Sigmoid colon (tissue), 7 donors: ENCODE data around the gene DNAJA3. TPM values are rescaled to one million over a fixed set of nuclear protein-coding genes. Genes with fewer than 3 reads are reported as not detected.

Experiments
- DNase-seq: peaks from one replicate; pipeline ENCODE4 v3.0.0-alpha.2; 2019
- H3K27ac ChIP-seq, 4 donors: fragments of 200-600 bp; sonication (generic); one replicate each; pipeline ENCODE4 v1.5.1; 2016 to 2019; ENCODE audit warnings: mild to moderate bottlenecking in 1 of 4
- H3K27me3 ChIP-seq, 3 donors: fragments of 200-600 bp; sonication (generic); one replicate each; pipeline ENCODE4 v1.5.1; 2019; ENCODE audit warnings: mild to moderate bottlenecking in 1 of 3
- H3K36me3 ChIP-seq, 4 donors: fragments of 200-600 bp; sonication (generic); one replicate each; pipeline ENCODE4 v1.5.1; 2016 to 2019
- H3K4me1 ChIP-seq, 4 donors: fragments of 200-600 bp; sonication (generic); one replicate each; pipeline ENCODE4 v1.5.1; 2017 to 2019
- H3K4me3 ChIP-seq, 4 donors: fragments of 200-600 bp; sonication (generic); one replicate each; pipeline ENCODE4 v1.5.1; 2017 to 2019; ENCODE audit warnings: mild to moderate bottlenecking in 2 of 4, moderate library complexity in 1 of 4
- H3K9me3 ChIP-seq, 4 donors: fragments of 200-600 bp in 3 of 4; sonication (generic) in 3 of 4; one replicate each; pipeline versions ENCODE4 v1.5.1 to v1.6.1; 2013 to 2019
- CTCF ChIP-seq, 4 experiments: fragments of 450-650 bp in 3 of 4; fragments of 200-600 bp in 1 of 4; IDR thresholded peaks; one replicate each; pipeline ENCODE4 v1.5.1; 2016 to 2019; ENCODE audit warnings: antibody characterized with exemption in 4 of 4, mild to moderate bottlenecking in 3 of 4, moderate library complexity in 2 of 4
- EP300 ChIP-seq, 4 donors: sonication (generic); formaldehyde crosslinking; IDR thresholded peaks; one replicate each; pipeline ENCODE4 v1.6.1; 2017; ENCODE audit warnings: antibody characterized with exemption in 4 of 4
- POLR2A ChIP-seq, 2 donors: fragments of 450-650 bp; IDR thresholded peaks; one replicate each; pipeline ENCODE4 v1.6.1; 2016; ENCODE audit warnings: antibody characterized with exemption in 2 of 2, mild to moderate bottlenecking in 2 of 2, moderate library complexity in 2 of 2
- POLR2AphosphoS5 ChIP-seq, 4 donors: sonication (generic); formaldehyde crosslinking; IDR thresholded peaks; one replicate each; pipeline ENCODE4 v1.6.1; 2017; ENCODE audit warnings: antibody characterized with exemption in 4 of 4
- WGBS, 2 donors: extraction: QIAGEN DNeasy Blood & Tissue Kit; methylation state at CpG; one replicate each; pipeline ENCODE4 v1.1.7; 2013; 5-methylcytosine and 5-hydroxymethylcytosine counted together
- intact Hi-C: fragments of 100-400 bp; cut with DNase I; formaldehyde crosslinking; loops from one replicate; pipeline ENCODE4 v1.15.1; 2023
- polyA plus RNA-seq, 3 donors: library from polyadenylated mRNA; stranded (reverse); fragments of 200-250 nt; gene quantifications; one replicate each; pipeline ENCODE4 v1.2.3, GENCODE V29; 2013
- total RNA-seq, 4 donors: library from RNA; depleted of rRNA; stranded (reverse); fragments of >200 nt; gene quantifications; one replicate each; pipeline ENCODE4 v1.1.0, GENCODE V29; 2016
- donor health status: healthy with polysubstance abuse.
- donor health status: Bipolar disorder and iron deficiency.
- donor health status: healthy.

The DNAJA3 gene
- total and polyA plus RNA-seq, 7 donors = 28.2 to 53.3 (median 44.2) TPM

GRCh38 chr16:4475880-4476788, 50.5 kb downstream of the DNAJA3 start, which contains the start of gene HMOX2:
TSS of gene HMOX2 (plus strand) at chr16:4476398. CDS start at chr16:4505525, 29,127 bp downstream.
- Histone ChIP-seq H3K27me3 (no peaks in the 10 kb centered on the region), H3K27ac (peak within 1 kb of the TSS; percentile 82 to 88 (median 85)), H3K36me3 (no peaks in the 10 kb centered on the region), H3K4me3 (peak within 1 kb of the TSS; percentile 89 to 95 (median 93)), H3K4me1 (peaks cover 0 to 48% (median 16%) of the 10 kb centered on the region in 4 donors), H3K9me3 (no peaks in the 10 kb centered on the region)
- 9 to 10% methylated on average over 70 of the region's 70 CpGs for WGBS, 2 donors
- peak; percentile 95 for DNase-seq
- TF ChIP-seq EP300 (IDR thresholded peaks at IDR 0.05) = no peak
- TF ChIP-seq CTCF (IDR thresholded peaks at IDR 0.05) = peak in 2 of 4 experiments; percentile 15 to 40
- TF ChIP-seq POLR2A (IDR thresholded peaks at IDR 0.05) = peak; percentile 46 to 73
- TF ChIP-seq POLR2AphosphoS5 (IDR thresholded peaks at IDR 0.05) = peak; percentile 78 to 96 (median 90)
- intact Hi-C loops = no loop called here

- WGBS, 2 donors = 72 to 76% methylated on average over 2 of the region's 2 CpGs
- Histone ChIP-seq H3K9me3 (no peaks in the 10 kb centered on the region), H3K36me3 (no peaks in the 10 kb centered on the region), H3K27ac (no peak overlapping the region), H3K4me3 (no peak overlapping the region), H3K27me3 (no peaks in the 10 kb centered on the region), H3K4me1 (peaks cover 0 to 48% (median 16%) of the 10 kb centered on the region in 4 donors)
- no peak for DNase-seq
- intact Hi-C loops = no loop called here
- TF ChIP-seq CTCF (IDR thresholded peaks at IDR 0.05) = peak in 1 of 4 experiments; percentile 8
- TF ChIP-seq EP300 (IDR thresholded peaks at IDR 0.05) = no peak
These were observed 52.3 kb downstream of the DNAJA3 start for GRCh38 chr16:4477966-4478365.

GRCh38 chr16:4481526-4481925, 55.9 kb downstream of the DNAJA3 start:
- Histone ChIP-seq H3K4me1 (peaks cover 0 to 19% (median 8%) of the 10 kb centered on the region in 4 donors), H3K27me3 (no peaks in the 10 kb centered on the region), H3K9me3 (no peaks in the 10 kb centered on the region), H3K27ac (no peak overlapping the region), H3K4me3 (no peak overlapping the region), H3K36me3 (peaks cover 0 to 20% (median 5%) of the 10 kb centered on the region in 4 donors)
- intact Hi-C loops = no loop called here
- no peak for TF ChIP-seq CTCF (IDR thresholded peaks at IDR 0.05)
- TF ChIP-seq POLR2A (IDR thresholded peaks at IDR 0.05) = no peak
- no peak for TF ChIP-seq POLR2AphosphoS5 (IDR thresholded peaks at IDR 0.05)
- TF ChIP-seq EP300 (IDR thresholded peaks at IDR 0.05) = no peak
- no peak for DNase-seq
- 52 to 69% methylated on average over 2 of the region's 2 CpGs for WGBS, 2 donors

- 91 to 95% methylated on average over 1 of the region's 1 CpG for WGBS, 2 donors
- no peak for DNase-seq
- peaks cover 0 to 20% (median 5%) of the 10 kb centered on the region in 4 donors for H3K36me3 ChIP-seq
- H3K27ac ChIP-seq = no peak overlapping the region
- H3K4me3 ChIP-seq = no peak overlapping the region
- intact Hi-C loops = no loop called here
- H3K9me3 ChIP-seq = no peaks in the 10 kb centered on the region
- TF ChIP-seq POLR2A (IDR thresholded peaks at IDR 0.05) (no peak), CTCF (IDR thresholded peaks at IDR 0.05) (no peak), EP300 (IDR thresholded peaks at IDR 0.05) (no peak), POLR2AphosphoS5 (IDR thresholded peaks at IDR 0.05) (no peak)
- H3K27me3 ChIP-seq = no peaks in the 10 kb centered on the region
- peaks cover 0 to 15% (median 7%) of the 10 kb centered on the region in 4 donors for H3K4me1 ChIP-seq
These were observed 56.3 kb downstream of the DNAJA3 start for GRCh38 chr16:4481963-4482362.
